ENCODE measurements around the gene MAOB. TPM values are rescaled to one million over a fixed set of nuclear protein-coding genes. Genes with fewer than 3 reads are reported as not detected.

MAOB gene
- total and polyA plus RNA-seq, 9 of the 15 experiments (the other 6 are each of a cell fraction or from before 2014, with no cell fraction given) = 0.05 to 0.09 TPM; not detected in 7

- TF ChIP-seq, protein P1, sequence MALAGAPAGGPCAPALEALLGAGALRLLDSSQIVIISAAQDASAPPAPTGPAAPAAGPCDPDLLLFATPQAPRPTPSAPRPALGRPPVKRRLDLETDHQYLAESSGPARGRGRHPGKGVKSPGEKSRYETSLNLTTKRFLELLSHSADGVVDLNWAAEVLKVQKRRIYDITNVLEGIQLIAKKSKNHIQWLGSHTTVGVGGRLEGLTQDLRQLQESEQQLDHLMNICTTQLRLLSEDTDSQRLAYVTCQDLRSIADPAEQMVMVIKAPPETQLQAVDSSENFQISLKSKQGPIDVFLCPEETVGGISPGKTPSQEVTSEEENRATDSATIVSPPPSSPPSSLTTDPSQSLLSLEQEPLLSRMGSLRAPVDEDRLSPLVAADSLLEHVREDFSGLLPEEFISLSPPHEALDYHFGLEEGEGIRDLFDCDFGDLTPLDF (CRISPR knock-in tag; IDR thresholded peaks at IDR 0.05) = no peak
- TF ChIP-seq, protein P2, sequence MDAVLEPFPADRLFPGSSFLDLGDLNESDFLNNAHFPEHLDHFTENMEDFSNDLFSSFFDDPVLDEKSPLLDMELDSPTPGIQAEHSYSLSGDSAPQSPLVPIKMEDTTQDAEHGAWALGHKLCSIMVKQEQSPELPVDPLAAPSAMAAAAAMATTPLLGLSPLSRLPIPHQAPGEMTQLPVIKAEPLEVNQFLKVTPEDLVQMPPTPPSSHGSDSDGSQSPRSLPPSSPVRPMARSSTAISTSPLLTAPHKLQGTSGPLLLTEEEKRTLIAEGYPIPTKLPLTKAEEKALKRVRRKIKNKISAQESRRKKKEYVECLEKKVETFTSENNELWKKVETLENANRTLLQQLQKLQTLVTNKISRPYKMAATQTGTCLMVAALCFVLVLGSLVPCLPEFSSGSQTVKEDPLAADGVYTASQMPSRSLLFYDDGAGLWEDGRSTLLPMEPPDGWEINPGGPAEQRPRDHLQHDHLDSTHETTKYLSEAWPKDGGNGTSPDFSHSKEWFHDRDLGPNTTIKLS (IDR thresholded peaks at IDR 0.05; ENCODE audit: borderline replicate concordance, low read depth) = no peak
- no peak for TF ChIP-seq POLR3A (IDR thresholded peaks at IDR 0.05; ENCODE audit: borderline replicate concordance, extremely low read depth, insufficient read depth, insufficient read length)
- TF ChIP-seq ARID3A (IDR thresholded peaks at IDR 0.05; ENCODE audit: borderline replicate concordance, low read depth, low read length) = no peak
- TF ChIP-seq ETV1 (tag; conservative IDR thresholded peaks at IDR 0.05; ENCODE audit: low read depth) = no peak
- peak; percentile 61 for TF ChIP-seq SMC3 (conservative IDR thresholded peaks at IDR 0.05; ENCODE audit: insufficient read depth, low read depth, low read length)
- TF ChIP-seq STAT5A (IDR thresholded peaks at IDR 0.05; ENCODE audit: borderline replicate concordance, low read length) = no peak
- no peak for TF ChIP-seq POLR2A (conservative IDR thresholded peaks at IDR 0.05)
- TF ChIP-seq RNF2 (IDR thresholded peaks at IDR 0.05) = no peak
- TF ChIP-seq POLR2B (IDR thresholded peaks at IDR 0.05; ENCODE audit: low read depth, partially characterized antibody) = no peak
- TF ChIP-seq LARP7 (IDR thresholded peaks at IDR 0.05) = no peak
- TF ChIP-seq DNMT1 (IDR thresholded peaks at IDR 0.05) = no peak
- TF ChIP-seq TFAM (CRISPR knock-in tag; conservative IDR thresholded peaks at IDR 0.05) = no peak
- no peak for TF ChIP-seq SREBF1 (IDR thresholded peaks at IDR 0.05; ENCODE audit: borderline replicate concordance, low read depth, low read length)
- TF ChIP-seq ZNF347 (CRISPR knock-in tag; IDR thresholded peaks at IDR 0.05; ENCODE audit: low read depth) = no peak
Observed at GRCh38 chrX:43750248-43750676, 132.0 kb downstream of the MAOB start (continued).

All from K562 (cell line).